Neural progenitor cell (in vitro differentiated cells): Measurements from ENCODE around the gene BCAS4. TPM values are rescaled to one million over a fixed set of nuclear protein-coding genes. Genes with fewer than 3 reads are reported as not detected.

Experiments
- DNase-seq: peaks from one replicate; pipeline ENCODE4 v3.0.0-alpha.2; 2016; ENCODE audit warnings: low spot score
- H2AFZ ChIP-seq: fragments of 200-600 bp; sonication (generic); replicated peaks from 2 replicates; pipeline ENCODE4 v1.6.1; 2016; ENCODE audit warnings: antibody characterized with exemption
- H3F3A ChIP-seq: fragments of 200-600 bp; sonication (generic); 2 replicates; pipeline ENCODE4 v1.6.1; 2016; ENCODE audit warnings: antibody characterized with exemption, low read depth
- H3K27ac ChIP-seq: fragments of 200-600 bp; sonication (generic); 2 replicates; pipeline ENCODE4 v1.5.1; 2016; ENCODE audit warnings: mild to moderate bottlenecking
- H3K27me3 ChIP-seq: fragments of 200-600 bp; sonication (generic); 2 replicates; pipeline ENCODE4 v1.6.1; 2016; ENCODE audit warnings: mild to moderate bottlenecking, moderate library complexity
- H3K36me3 ChIP-seq: fragments of 200-600 bp; sonication (generic); 2 replicates; pipeline ENCODE4 v1.5.1; 2016
- H3K4me1 ChIP-seq: fragments of 200-600 bp; sonication (generic); 2 replicates; pipeline ENCODE4 v1.6.1; 2016; ENCODE audit warnings: mixed run types
- H3K4me2 ChIP-seq: fragments of 200-600 bp; sonication (generic); 2 replicates; pipeline ENCODE4 v1.6.1; 2016
- H3K4me3 ChIP-seq: fragments of 200-600 bp; sonication (generic); 2 replicates; pipeline ENCODE4 v1.5.1; 2016
- H3K79me2 ChIP-seq: fragments of 200-600 bp; sonication (generic); 2 replicates; pipeline ENCODE4 v1.6.1; 2016; ENCODE audit warnings: low read depth
- H3K9ac ChIP-seq: fragments of 200-600 bp; sonication (generic); 2 replicates; pipeline ENCODE4 v1.6.1; 2016
- H3K9me3 ChIP-seq: fragments of 200-600 bp; sonication (generic); 2 replicates; pipeline ENCODE4 v1.5.1; 2016; ENCODE audit warnings: low read depth
- H4K20me1 ChIP-seq: fragments of 200-600 bp; sonication (generic); 2 replicates; pipeline ENCODE4 v1.6.1; 2016; ENCODE audit warnings: low read depth
- H3K27ac Mint-ChIP-seq: 3 replicates; pipeline ENCODE4 v1.8.0; 2021; ENCODE audit warnings: mixed read lengths
- H3K27me3 Mint-ChIP-seq: 2 replicates; pipeline ENCODE4 v1.8.0; 2022; ENCODE audit warnings: low read depth, mild to moderate bottlenecking, inconsistent platforms, moderate library complexity, mixed read lengths; ENCODE audit not compliant: insufficient read depth
- H3K36me3 Mint-ChIP-seq: 3 replicates; pipeline ENCODE4 v1.8.0; 2021; ENCODE audit warnings: mixed read lengths
- H3K4me1 Mint-ChIP-seq: 3 replicates; pipeline ENCODE4 v1.8.0; 2021; ENCODE audit warnings: mixed read lengths
- H3K4me3 Mint-ChIP-seq: 3 replicates; pipeline ENCODE4 v1.8.0; 2021; ENCODE audit warnings: mild to moderate bottlenecking, moderate library complexity, mixed read lengths
- H3K9me3 Mint-ChIP-seq: 3 replicates; pipeline ENCODE4 v1.8.0; 2020; ENCODE audit warnings: mixed read lengths
- EZH2 ChIP-seq: fragments of 200-600 bp; sonication (generic); IDR thresholded peaks from 2 replicates; pipeline ENCODE4 v1.6.1; 2017; ENCODE audit warnings: antibody characterized with exemption, mild to moderate bottlenecking, moderate library complexity
- EZH2phosphoT487 ChIP-seq: fragments of 200-600 bp; sonication (generic); IDR thresholded peaks from 2 replicates; pipeline ENCODE4 v1.6.1; 2017; ENCODE audit warnings: antibody characterized with exemption
- total RNA-seq: library from RNA; depleted of rRNA; stranded (reverse); fragments of >200 nt; gene quantifications from 2 replicates; pipeline ENCODE4 v1.2.3, GENCODE V29; 2015; ENCODE audit warnings: low replicate concordance
- TF ChIP-seq, protein P1 (sequence below): fragments of 200-600 bp; sonication (generic); IDR thresholded peaks from 2 replicates; pipeline ENCODE4 v1.5.1; 2017; ENCODE audit warnings: antibody characterized with exemption, mild to moderate bottlenecking

Gene BCAS4
- total RNA-seq, 1 donor from 2014 or later: 15.3 TPM

DNA sequence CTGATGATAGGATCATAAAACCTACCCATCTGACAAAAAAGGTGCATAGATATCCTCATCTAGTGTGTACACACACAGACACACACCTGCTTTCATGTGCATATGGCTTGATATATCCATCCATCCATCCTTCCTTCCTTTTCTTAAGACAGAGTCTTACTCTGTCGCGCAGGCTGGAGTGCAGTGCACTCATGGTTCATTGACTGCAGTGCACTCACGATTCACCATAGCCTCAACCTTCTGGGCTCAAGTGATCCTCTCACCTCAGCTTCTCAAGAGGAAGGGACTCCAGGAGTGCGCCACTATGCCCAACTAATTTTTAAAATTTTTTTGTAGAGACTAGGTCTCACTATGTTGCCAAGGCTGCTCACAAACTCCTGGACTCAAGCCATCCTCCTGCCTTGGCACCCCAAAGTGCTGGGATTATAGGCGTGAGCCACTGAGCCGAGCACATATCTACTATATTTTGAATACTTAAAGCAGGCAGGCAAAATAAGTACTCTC, 109.3 kb downstream of the BCAS4 start:
- Histone ChIP-seq H3K27me3 (no peaks in the 10 kb centered on the region), H2AFZ (no peak overlapping the region), H3K4me2 (no peak overlapping the region), H3F3A (peaks cover 53% of the 10 kb centered on the region), H3K27ac (no peak overlapping the region), H3K36me3 (peaks cover 29% of the 10 kb centered on the region), H3K9ac (no peak overlapping the region), H3K4me1 (no peaks in the 10 kb centered on the region), H3K9me3 (no peaks in the 10 kb centered on the region), H4K20me1 (peaks cover 99% of the 10 kb centered on the region), H3K79me2 (peaks cover 100% of the 10 kb centered on the region), H3K4me3 (no peak overlapping the region)
- Mint-ChIP-seq H3K4me1 (peaks cover 6% of the 10 kb centered on the region), H3K36me3 (peaks cover 24% of the 10 kb centered on the region), H3K4me3 (no peak overlapping the region), H3K9me3 (no peaks in the 10 kb centered on the region), H3K27ac (no peak overlapping the region), H3K27me3 (no peaks in the 10 kb centered on the region)
- no peak for DNase-seq
- TF ChIP-seq EZH2 (no peak), EZH2phosphoT487 (no peak)
- TF ChIP-seq, protein P1, sequence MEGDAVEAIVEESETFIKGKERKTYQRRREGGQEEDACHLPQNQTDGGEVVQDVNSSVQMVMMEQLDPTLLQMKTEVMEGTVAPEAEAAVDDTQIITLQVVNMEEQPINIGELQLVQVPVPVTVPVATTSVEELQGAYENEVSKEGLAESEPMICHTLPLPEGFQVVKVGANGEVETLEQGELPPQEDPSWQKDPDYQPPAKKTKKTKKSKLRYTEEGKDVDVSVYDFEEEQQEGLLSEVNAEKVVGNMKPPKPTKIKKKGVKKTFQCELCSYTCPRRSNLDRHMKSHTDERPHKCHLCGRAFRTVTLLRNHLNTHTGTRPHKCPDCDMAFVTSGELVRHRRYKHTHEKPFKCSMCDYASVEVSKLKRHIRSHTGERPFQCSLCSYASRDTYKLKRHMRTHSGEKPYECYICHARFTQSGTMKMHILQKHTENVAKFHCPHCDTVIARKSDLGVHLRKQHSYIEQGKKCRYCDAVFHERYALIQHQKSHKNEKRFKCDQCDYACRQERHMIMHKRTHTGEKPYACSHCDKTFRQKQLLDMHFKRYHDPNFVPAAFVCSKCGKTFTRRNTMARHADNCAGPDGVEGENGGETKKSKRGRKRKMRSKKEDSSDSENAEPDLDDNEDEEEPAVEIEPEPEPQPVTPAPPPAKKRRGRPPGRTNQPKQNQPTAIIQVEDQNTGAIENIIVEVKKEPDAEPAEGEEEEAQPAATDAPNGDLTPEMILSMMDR: no peak

DNA sequence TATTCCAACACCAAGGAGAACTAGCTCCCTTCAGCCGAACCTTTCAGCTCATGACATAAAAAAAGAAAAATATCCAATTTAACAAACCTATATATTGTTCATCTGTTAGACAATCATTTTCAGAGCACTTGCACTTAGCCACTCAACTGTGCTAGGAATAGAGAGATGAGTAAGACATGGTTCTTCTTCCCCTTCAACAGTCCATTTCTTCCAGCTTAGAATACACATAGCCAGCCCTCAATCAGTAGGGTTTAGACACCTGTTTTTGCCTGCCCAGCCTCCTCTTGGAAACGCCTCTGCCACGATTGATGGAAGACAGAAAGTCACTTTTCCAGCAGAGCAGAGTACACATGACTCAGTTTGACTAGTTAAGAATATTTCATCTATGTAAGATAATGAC, 114.6 kb downstream of the BCAS4 start:
- no peak for DNase-seq
- Mint-ChIP-seq H3K27ac (no peak overlapping the region), H3K27me3 (peaks cover 3% of the 10 kb centered on the region), H3K9me3 (no peaks in the 10 kb centered on the region), H3K36me3 (peaks cover 18% of the 10 kb centered on the region), H3K4me1 (peaks cover 20% of the 10 kb centered on the region), H3K4me3 (no peak overlapping the region)
- no peaks in the 10 kb centered on the region for H3K4me1 ChIP-seq
- H3K27ac ChIP-seq: no peak overlapping the region
- no peak overlapping the region for H3K4me3 ChIP-seq
- TF ChIP-seq EZH2phosphoT487 (no peak), EZH2 (no peak)
- TF ChIP-seq, protein P1: no peak
- no peak overlapping the region for H2AFZ ChIP-seq
- no peaks in the 10 kb centered on the region for H3K27me3 ChIP-seq
- peaks cover 100% of the 10 kb centered on the region for H3K79me2 ChIP-seq
- no peak overlapping the region for H3K9ac ChIP-seq
- H4K20me1 ChIP-seq: peaks cover 100% of the 10 kb centered on the region
- H3F3A ChIP-seq: peaks cover 36% of the 10 kb centered on the region
- no peak overlapping the region for H3K4me2 ChIP-seq
- H3K9me3 ChIP-seq: no peaks in the 10 kb centered on the region
- peaks cover 4% of the 10 kb centered on the region for H3K36me3 ChIP-seq

DNA sequence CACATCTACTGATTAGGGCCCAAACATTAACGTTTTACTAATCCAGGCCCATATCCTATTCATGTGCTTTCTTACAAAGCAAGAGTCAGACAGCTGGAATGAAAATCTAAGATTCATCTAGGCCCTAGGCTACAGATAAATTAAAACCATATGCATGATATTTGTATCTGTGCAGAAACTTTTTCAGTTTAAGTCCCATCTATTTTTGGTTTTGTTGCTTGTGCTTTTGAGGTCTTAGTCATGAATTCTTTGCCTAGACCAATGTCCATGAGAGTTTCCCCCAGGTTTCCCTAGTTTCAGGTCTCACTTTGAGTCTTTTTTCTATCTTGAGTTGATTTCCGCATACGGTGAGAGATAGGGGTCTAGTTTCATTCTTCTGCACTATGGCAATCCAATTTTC, 116.2 kb downstream of the BCAS4 start:
- DNase-seq: no peak
- Histone ChIP-seq H3K9me3 (no peaks in the 10 kb centered on the region), H3K4me2 (no peak overlapping the region), H3K27me3 (no peaks in the 10 kb centered on the region), H3K36me3 (peaks cover 10% of the 10 kb centered on the region), H3F3A (peaks cover 29% of the 10 kb centered on the region), H3K27ac (no peak overlapping the region), H4K20me1 (peaks cover 100% of the 10 kb centered on the region), H3K9ac (no peak overlapping the region), H3K79me2 (peaks cover 100% of the 10 kb centered on the region), H3K4me3 (no peak overlapping the region), H3K4me1 (peaks cover 6% of the 10 kb centered on the region), H2AFZ (no peak overlapping the region)
- Mint-ChIP-seq H3K36me3 (peaks cover 18% of the 10 kb centered on the region), H3K4me3 (no peak overlapping the region), H3K27me3 (peaks cover 3% of the 10 kb centered on the region), H3K4me1 (peaks cover 23% of the 10 kb centered on the region), H3K27ac (no peak overlapping the region), H3K9me3 (no peaks in the 10 kb centered on the region)
- no peak for TF ChIP-seq EZH2
- TF ChIP-seq, protein P1: no peak
- TF ChIP-seq EZH2phosphoT487: no peak
